ENCODE results near the gene MLLT3.

- TF ChIP-seq, protein P1, sequence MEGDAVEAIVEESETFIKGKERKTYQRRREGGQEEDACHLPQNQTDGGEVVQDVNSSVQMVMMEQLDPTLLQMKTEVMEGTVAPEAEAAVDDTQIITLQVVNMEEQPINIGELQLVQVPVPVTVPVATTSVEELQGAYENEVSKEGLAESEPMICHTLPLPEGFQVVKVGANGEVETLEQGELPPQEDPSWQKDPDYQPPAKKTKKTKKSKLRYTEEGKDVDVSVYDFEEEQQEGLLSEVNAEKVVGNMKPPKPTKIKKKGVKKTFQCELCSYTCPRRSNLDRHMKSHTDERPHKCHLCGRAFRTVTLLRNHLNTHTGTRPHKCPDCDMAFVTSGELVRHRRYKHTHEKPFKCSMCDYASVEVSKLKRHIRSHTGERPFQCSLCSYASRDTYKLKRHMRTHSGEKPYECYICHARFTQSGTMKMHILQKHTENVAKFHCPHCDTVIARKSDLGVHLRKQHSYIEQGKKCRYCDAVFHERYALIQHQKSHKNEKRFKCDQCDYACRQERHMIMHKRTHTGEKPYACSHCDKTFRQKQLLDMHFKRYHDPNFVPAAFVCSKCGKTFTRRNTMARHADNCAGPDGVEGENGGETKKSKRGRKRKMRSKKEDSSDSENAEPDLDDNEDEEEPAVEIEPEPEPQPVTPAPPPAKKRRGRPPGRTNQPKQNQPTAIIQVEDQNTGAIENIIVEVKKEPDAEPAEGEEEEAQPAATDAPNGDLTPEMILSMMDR (conservative IDR thresholded peaks at IDR 0.05 in 1 of 2, IDR thresholded peaks at IDR 0.05 in 1 of 2; ENCODE audit: low read depth in 1 of 2, low read length in 2 of 2), result no peak
- TF ChIP-seq EZH2 (IDR thresholded peaks at IDR 0.05; ENCODE audit: low read length, missing control alignments), result no peak
Measured at GRCh38 chr9:20671635-20672034, 49.3 kb upstream of the MLLT3 start.
